Loucy (cell line): ENCODE results near the gene RANBP17.

Experiments used
- H2AFZ ChIP-seq: fragments of 200-600 bp; sonication (generic); 2 replicates; pipeline ENCODE4 v1.6.0; 2016; ENCODE audit warnings: antibody characterized with exemption, mild to moderate bottlenecking, low read length, moderate library complexity
- H3F3A ChIP-seq: fragments of 200-600 bp; 2 replicates; pipeline ENCODE4 v1.6.0; 2016; ENCODE audit warnings: antibody characterized with exemption, low read depth, mild to moderate bottlenecking
- H3K27me3 ChIP-seq: fragments of 200-600 bp; sonication (generic); 2 replicates; pipeline ENCODE4 v1.6.1; 2014; ENCODE audit warnings: low read length, mild to moderate bottlenecking; ENCODE audit not compliant: insufficient read depth, poor library complexity, severe bottlenecking
- H3K36me3 ChIP-seq: fragments of 200-600 bp; sonication (generic); 2 replicates; pipeline ENCODE4 v1.6.1; 2016; ENCODE audit warnings: low read length; ENCODE audit not compliant: insufficient read depth
- H3K4me1 ChIP-seq: fragments of 200-600 bp; sonication (generic); 2 replicates; pipeline ENCODE4 v1.5.1; 2014; ENCODE audit warnings: low read length, mild to moderate bottlenecking; ENCODE audit not compliant: insufficient read depth, poor library complexity, severe bottlenecking
- H3K4me2 ChIP-seq: fragments of 200-600 bp; sonication (generic); 2 replicates; pipeline ENCODE4 v1.6.0; 2014; ENCODE audit warnings: antibody characterized with exemption, low read length, low read depth, mild to moderate bottlenecking; ENCODE audit not compliant: poor library complexity, severe bottlenecking
- H3K4me3 ChIP-seq: fragments of 200-600 bp; sonication (generic); 2 replicates; pipeline ENCODE4 v1.5.1; 2014; ENCODE audit warnings: low read length, mild to moderate bottlenecking, mixed read lengths; ENCODE audit not compliant: poor library complexity, severe bottlenecking
- H3K79me2 ChIP-seq: fragments of 200-600 bp; sonication (generic); 2 replicates; pipeline ENCODE4 v1.6.1; 2014; ENCODE audit warnings: low read length; ENCODE audit not compliant: insufficient read depth
- H3K9ac ChIP-seq: fragments of 200-600 bp; sonication (generic); 2 replicates; pipeline ENCODE4 v1.6.0; 2014; ENCODE audit warnings: mild to moderate bottlenecking, low read depth, low read length, moderate library complexity; ENCODE audit not compliant: poor library complexity, severe bottlenecking
- H3K9me2 ChIP-seq: fragments of 200-600 bp; sonication (generic); replicated peaks from 2 replicates; pipeline ENCODE4 v1.6.1; 2016; ENCODE audit warnings: low read depth, low read length, mixed read lengths
- H3K9me3 ChIP-seq: fragments of 200-600 bp; sonication (generic); 2 replicates; pipeline ENCODE4 v1.6.1; 2014; ENCODE audit warnings: mild to moderate bottlenecking, antibody characterized with exemption, low read length, low read depth; ENCODE audit not compliant: insufficient read depth
- H4K20me1 ChIP-seq: fragments of 200-600 bp; sonication (generic); 2 replicates; pipeline ENCODE4 v1.6.0; 2014; ENCODE audit warnings: antibody characterized with exemption, low read length, mild to moderate bottlenecking; ENCODE audit not compliant: insufficient read depth, poor library complexity, severe bottlenecking
- CTCF ChIP-seq: fragments of 200-600 bp; sonication (generic); conservative IDR thresholded peaks from 2 replicates; pipeline ENCODE4 v1.5.1; 2014; ENCODE audit warnings: mild to moderate bottlenecking, antibody characterized with exemption, low read length
- EZH2phosphoT487 ChIP-seq: fragments of 200-600 bp; IDR thresholded peaks from 2 replicates; pipeline ENCODE4 v1.6.1; 2018; ENCODE audit warnings: antibody characterized with exemption, mild to moderate bottlenecking, moderate library complexity, borderline replicate concordance

Gene RANBP17

GRCh38 chr5:170818232-170818631, 43.6 kb upstream of the RANBP17 start:
- H3F3A ChIP-seq, result no peaks in the 10 kb centered on the region
- H3K9me2 ChIP-seq, result no peaks in the 10 kb centered on the region
- no peaks in the 10 kb centered on the region for H3K9me3 ChIP-seq
- H2AFZ ChIP-seq, result no peak overlapping the region
- no peaks in the 10 kb centered on the region for H3K4me1 ChIP-seq
- no peaks in the 10 kb centered on the region for H3K79me2 ChIP-seq
- H3K4me3 ChIP-seq, result no peak overlapping the region
- H3K4me2 ChIP-seq, result no peak overlapping the region
- no peaks in the 10 kb centered on the region for H4K20me1 ChIP-seq
- TF ChIP-seq CTCF (no peak), EZH2phosphoT487 (no peak)
- H3K27me3 ChIP-seq, result no peaks in the 10 kb centered on the region
- H3K9ac ChIP-seq, result no peak overlapping the region
- no peaks in the 10 kb centered on the region for H3K36me3 ChIP-seq

- no peak for TF ChIP-seq EZH2phosphoT487
- no peak for TF ChIP-seq CTCF
Observed at GRCh38 chr5:170819824-170820223, 42.0 kb upstream of the RANBP17 start.

GRCh38 chr5:170821257-170821800, 40.5 kb upstream of the RANBP17 start:
- Histone ChIP-seq H3K9me2 (no peaks in the 10 kb centered on the region), H2AFZ (no peak overlapping the region), H3K27me3 (no peaks in the 10 kb centered on the region), H3K79me2 (no peaks in the 10 kb centered on the region), H3K4me2 (no peak overlapping the region), H3K36me3 (no peaks in the 10 kb centered on the region), H3K9me3 (no peaks in the 10 kb centered on the region), H3K4me1 (no peaks in the 10 kb centered on the region), H3K9ac (no peak overlapping the region), H4K20me1 (no peaks in the 10 kb centered on the region), H3K4me3 (no peak overlapping the region), H3F3A (no peaks in the 10 kb centered on the region)
- TF ChIP-seq EZH2phosphoT487, result no peak
- TF ChIP-seq CTCF, result no peak

More at GRCh38 chr5:170819824-170820223, 42.0 kb upstream of the RANBP17 start:
- Histone ChIP-seq H3K4me1 (no peaks in the 10 kb centered on the region), H3K9me3 (no peaks in the 10 kb centered on the region), H3K9me2 (no peaks in the 10 kb centered on the region), H3K36me3 (no peaks in the 10 kb centered on the region), H3K27me3 (no peaks in the 10 kb centered on the region), H2AFZ (no peak overlapping the region), H3K4me3 (no peak overlapping the region), H3K4me2 (no peak overlapping the region), H3K79me2 (no peaks in the 10 kb centered on the region), H3F3A (no peaks in the 10 kb centered on the region), H3K9ac (no peak overlapping the region), H4K20me1 (no peaks in the 10 kb centered on the region)
